Measurements from ENCODE around the gene TAGLN2. TPM values are rescaled to one million over a fixed set of nuclear protein-coding genes. Genes with fewer than 3 reads are reported as not detected.
A peak's percentile ranks its signal among the peaks of the same experiment; 100 is the strongest.

TAGLN2 gene
- total RNA-seq (2013; cell fraction: nucleolus; rRNA removed): 69.9 and 71.0 TPM in 2 replicates
- total RNA-seq (2014; rRNA removed) (345 and 363 TPM in 2 replicates), total RNA-seq (2014; rRNA removed; fragmentation: Illumina TruSeq; extraction: Trizol) (152 and 155 TPM in 2 replicates), total RNA-seq (2021) (340 and 350 TPM in 2 replicates), polyA plus RNA-seq (2011; rRNA removed) (198 and 427 TPM in 2 replicates), polyA plus RNA-seq (2014; fragmentation: Illumina TruSeq; extraction: Trizol) (253 and 362 TPM in 2 replicates), polyA plus RNA-seq (2014; fragmentation: Nextera tagmentation; extraction: Ambion mirVana) (100 to 1,000 TPM; 216 to 262 TPM), polyA plus RNA-seq (2014; rRNA removed) (415 and 449 TPM in 2 replicates), polyA plus RNA-seq (2016; fragmentation: Nextera tagmentation; extraction: Ambion mirVana) (100 to 1,000 TPM; 541 to 611 TPM), polyA minus RNA-seq (2011; rRNA and poly(A)+ RNA removed) (165 and 190 TPM in 2 replicates), Bru-seq, nascent RNA (percentile 98 among the genes with signal in this experiment), BruChase-seq, experiment 1, labeled RNA remaining after a 6-hour chase (percentile 99 among the genes with signal in this experiment), BruChase-seq, experiment 2, labeled RNA remaining after a 2-hour chase (percentile 97 among the genes with signal in this experiment)
- 190 TPM for polyA plus RNA-seq (2011; ENCODE audit: low read depth)
- polyA plus RNA-seq (2011; cell fraction: cytosol; rRNA removed): 602 and 652 TPM in 2 replicates
- polyA plus RNA-seq (2011; cell fraction: nucleus; rRNA removed): 280 and 331 TPM in 2 replicates
- polyA plus RNA-seq (2012): 359 and 378 TPM in 2 replicates
- polyA minus RNA-seq (2011; cell fraction: cytosol; rRNA and poly(A)+ RNA removed): 81.4 and 86.9 TPM in 2 replicates
- 45.7 and 64.9 TPM in 2 replicates for polyA minus RNA-seq (2011; cell fraction: nucleus; rRNA and poly(A)+ RNA removed)
- long read RNA-seq, experiment 1, transcript TAGLN2-203 (5 exons, 1,604 nt): major isoform, 540 of 590 reads
- long read RNA-seq, experiment 1, partial matches to known transcripts: 39 of 590 reads
- long read RNA-seq, experiment 1, other reads (novel, unspliced or antisense): 9 of 590 reads
- long read RNA-seq, experiment 2, transcript TAGLN2-203 (5 exons, 1,604 nt): major isoform, 416 of 457 reads
- long read RNA-seq, experiment 2, partial matches to known transcripts: 27 of 457 reads
- long read RNA-seq, experiment 2, other reads (novel, unspliced or antisense): 13 of 457 reads

DNA sequence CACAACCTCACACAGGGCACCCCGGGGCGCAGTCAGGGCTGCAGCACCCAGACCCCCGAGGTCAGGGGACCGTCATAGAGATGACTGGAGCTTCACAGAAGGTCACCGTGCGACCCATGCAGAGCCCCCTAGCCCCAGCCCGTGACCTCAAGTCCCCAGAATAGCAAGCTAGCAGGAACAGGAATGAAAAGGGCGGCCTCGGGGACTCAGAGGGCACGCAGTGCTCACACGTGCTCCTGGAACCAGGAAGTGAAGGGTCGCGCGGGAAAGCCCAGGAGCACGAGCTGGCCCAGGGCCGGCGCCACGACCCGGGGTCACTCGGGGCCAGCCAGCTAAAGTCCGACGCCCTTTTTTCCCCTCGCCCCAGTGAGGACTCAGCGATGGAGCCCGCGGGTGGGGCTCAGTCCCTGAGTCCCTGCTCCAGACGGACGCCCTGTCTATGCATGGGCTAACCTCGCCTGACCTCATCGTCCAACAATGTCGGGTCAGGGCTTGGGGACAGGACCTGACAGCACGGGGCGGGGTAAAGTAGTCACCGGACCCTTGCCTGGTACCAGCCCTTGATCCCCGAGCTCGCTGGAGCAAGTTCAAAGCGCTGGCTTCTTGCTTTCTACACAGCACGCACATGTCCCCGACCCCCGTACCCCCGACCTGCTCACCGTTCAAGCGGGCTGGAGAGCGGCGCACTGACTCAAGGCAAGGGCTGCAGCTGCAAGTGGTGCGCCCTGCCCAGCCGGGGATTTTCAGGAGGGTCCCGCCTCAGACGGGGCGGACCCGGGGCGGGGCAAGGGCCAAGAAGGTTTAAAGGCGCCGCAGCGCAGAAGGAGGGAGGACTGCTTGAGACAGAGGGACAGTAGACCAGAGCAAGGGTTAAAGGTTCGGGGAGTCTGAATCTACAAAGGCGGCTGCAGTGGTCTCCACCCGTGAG, at the start of gene TAGLN2:
Gene TAGLN2 (minus strand): TSS at position 717 of the 928 bp plus-strand sequence. CDS start 4,998 bp downstream, outside the sequence.
- H3K79me2 ChIP-seq (ENCODE audit: control insufficient read depth, insufficient read depth, low read length): peaks cover 53% of the 10 kb centered on the region
- DNase-seq (ENCODE audit: low read depth, low spot score): peak; percentile 60
- ChIA-PET RAD21 (ENCODE audit: unreplicated experiment) (interaction anchor here (1.3 to 7.5 kb wide), 5 partner anchors 34 to 848 kb away, joined by 3 to 94 read pairs (median 4); partner anchors contain the start of gene AIM2), POLR2A (interaction anchor here (0.7 to 5.2 kb wide), 6 partner anchors 9 to 279 kb away, joined by 3 to 25 read pairs (median 6); no protein-coding TSS in a partner anchor), CTCF (interaction anchor here (0.6 to 22.4 kb wide), 9 partner anchors 11 to 366 kb away, joined by 3 to 422 read pairs (median 5); no protein-coding TSS in a partner anchor), SMC1A (ENCODE audit: uncharacterized antibody, unreplicated experiment) (interaction anchor here (0.7 to 8.1 kb wide), 9 partner anchors 8 to 338 kb away, joined by 3 to 83 read pairs (median 4); partner anchors contain the start of gene DCAF8)
- intact Hi-C loops (cut with micrococcal nuclease; ENCODE audit: unreplicated experiment) (loop anchor here (10.0 kb wide), 1 partner anchor 850 kb away; the partner anchor contains the start of gene AIM2), in situ Hi-C loops (cut with MboI) (no loop called here)
- peak; percentile 93 for FAIRE-seq
- no peaks in the 10 kb centered on the region for H4K20me1 ChIP-seq (ENCODE audit: control insufficient read depth, insufficient read depth)
- H3K9me3 ChIP-seq (replicated peaks; ENCODE audit: control insufficient read depth, insufficient read depth, low read length): no peaks in the 10 kb centered on the region
- under 1% methylated on average over 58 of the region's 58 CpGs for WGBS (ENCODE audit: insufficient coverage, insufficient replicate concordance, low lambda C conversion rate, missing lambda C conversion rate)
- peak; percentile 73 for ATAC-seq
- TSS peak; percentile 65 for BruUV-seq (replicated peaks)
- peak within 1 kb of the TSS; percentile 84 for H3K9ac ChIP-seq (ENCODE audit: control insufficient read depth, insufficient read depth, low read length)
- peak within 1 kb of the TSS; percentile 82 for H3K4me3 ChIP-seq
- peaks cover 32% of the 10 kb centered on the region for H3K4me1 ChIP-seq (ENCODE audit: control insufficient read depth, insufficient read depth, low read length)
- no peaks in the 10 kb centered on the region for H3K27me3 ChIP-seq (replicated peaks in 1 of 2; ENCODE audit: control insufficient read depth in 2 of 2, insufficient read depth in 2 of 2, low read length in 1 of 2)
- peak within 1 kb of the TSS; percentile 82 for H3K27ac ChIP-seq (ENCODE audit: control insufficient read depth, insufficient read depth)
- peaks cover 0 to 5% of the 10 kb centered on the region in 2 experiments; a peak in 3 of 4 replicates for H3K36me3 ChIP-seq (ENCODE audit: control insufficient read depth in 2 of 2, insufficient read depth in 2 of 2, low read length in 1 of 2)
- H3K4me2 ChIP-seq (ENCODE audit: control insufficient read depth, insufficient read depth): peak within 1 kb of the TSS; percentile 75
- peak within 1 kb of the TSS; percentile 82 for H2AFZ ChIP-seq (ENCODE audit: control insufficient read depth, low read depth, low read length)
- TF ChIP-seq BACH1 (IDR thresholded peaks at IDR 0.05; ENCODE audit: borderline replicate concordance) (peak; percentile 67), EGR1 (IDR thresholded peaks at IDR 0.05; ENCODE audit: borderline replicate concordance in 1 of 2, low read depth in 2 of 2, low read length in 2 of 2) (peak in 1 of 2 experiments; percentile 40; a peak in 1 of 3 replicates), ZNF384 (IDR thresholded peaks at IDR 0.05; ENCODE audit: borderline replicate concordance, low read depth, low read length) (0 out of 2 replicates have a peak, but pooled peaks have one; percentile 11), CHD1 (IDR thresholded peaks at IDR 0.05; ENCODE audit: low read depth, low read length) (no peak), NFYA (IDR thresholded peaks at IDR 0.05; ENCODE audit: borderline replicate concordance, low read depth, low read length) (no peak), ZBED1 (IDR thresholded peaks at IDR 0.05; ENCODE audit: borderline replicate concordance) (peak; percentile 83; the same call in 1 of the 2 replicates), NR2C2 (IDR thresholded peaks at IDR 0.05; ENCODE audit: borderline replicate concordance, control insufficient read depth, insufficient read length, low read depth) (no peak), STAT1 (conservative IDR thresholded peaks at IDR 0.05) (no peak), HDAC6 (IDR thresholded peaks at IDR 0.05; ENCODE audit: unreplicated experiment) (peak; percentile 63), BRCA1 (IDR thresholded peaks at IDR 0.05; ENCODE audit: low read depth, low read length) (no peak)
- TF ChIP-seq, protein P1, sequence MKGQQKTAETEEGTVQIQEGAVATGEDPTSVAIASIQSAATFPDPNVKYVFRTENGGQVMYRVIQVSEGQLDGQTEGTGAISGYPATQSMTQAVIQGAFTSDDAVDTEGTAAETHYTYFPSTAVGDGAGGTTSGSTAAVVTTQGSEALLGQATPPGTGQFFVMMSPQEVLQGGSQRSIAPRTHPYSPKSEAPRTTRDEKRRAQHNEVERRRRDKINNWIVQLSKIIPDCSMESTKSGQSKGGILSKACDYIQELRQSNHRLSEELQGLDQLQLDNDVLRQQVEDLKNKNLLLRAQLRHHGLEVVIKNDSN (IDR thresholded peaks at IDR 0.05; ENCODE audit: borderline replicate concordance, extremely low read length, insufficient read depth, low read depth, low read length): no peak
- TF ChIP-seq, protein P2, sequence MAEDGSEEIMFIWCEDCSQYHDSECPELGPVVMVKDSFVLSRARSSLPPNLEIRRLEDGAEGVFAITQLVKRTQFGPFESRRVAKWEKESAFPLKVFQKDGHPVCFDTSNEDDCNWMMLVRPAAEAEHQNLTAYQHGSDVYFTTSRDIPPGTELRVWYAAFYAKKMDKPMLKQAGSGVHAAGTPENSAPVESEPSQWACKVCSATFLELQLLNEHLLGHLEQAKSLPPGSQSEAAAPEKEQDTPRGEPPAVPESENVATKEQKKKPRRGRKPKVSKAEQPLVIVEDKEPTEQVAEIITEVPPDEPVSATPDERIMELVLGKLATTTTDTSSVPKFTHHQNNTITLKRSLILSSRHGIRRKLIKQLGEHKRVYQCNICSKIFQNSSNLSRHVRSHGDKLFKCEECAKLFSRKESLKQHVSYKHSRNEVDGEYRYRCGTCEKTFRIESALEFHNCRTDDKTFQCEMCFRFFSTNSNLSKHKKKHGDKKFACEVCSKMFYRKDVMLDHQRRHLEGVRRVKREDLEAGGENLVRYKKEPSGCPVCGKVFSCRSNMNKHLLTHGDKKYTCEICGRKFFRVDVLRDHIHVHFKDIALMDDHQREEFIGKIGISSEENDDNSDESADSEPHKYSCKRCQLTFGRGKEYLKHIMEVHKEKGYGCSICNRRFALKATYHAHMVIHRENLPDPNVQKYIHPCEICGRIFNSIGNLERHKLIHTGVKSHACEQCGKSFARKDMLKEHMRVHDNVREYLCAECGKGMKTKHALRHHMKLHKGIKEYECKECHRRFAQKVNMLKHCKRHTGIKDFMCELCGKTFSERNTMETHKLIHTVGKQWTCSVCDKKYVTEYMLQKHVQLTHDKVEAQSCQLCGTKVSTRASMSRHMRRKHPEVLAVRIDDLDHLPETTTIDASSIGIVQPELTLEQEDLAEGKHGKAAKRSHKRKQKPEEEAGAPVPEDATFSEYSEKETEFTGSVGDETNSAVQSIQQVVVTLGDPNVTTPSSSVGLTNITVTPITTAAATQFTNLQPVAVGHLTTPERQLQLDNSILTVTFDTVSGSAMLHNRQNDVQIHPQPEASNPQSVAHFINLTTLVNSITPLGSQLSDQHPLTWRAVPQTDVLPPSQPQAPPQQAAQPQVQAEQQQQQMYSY (CRISPR knock-in tag; IDR thresholded peaks at IDR 0.05): no peak

Measured in GM12878 (cell line).